Measurements from ENCODE around the gene SLC30A1. TPM values are rescaled to one million over a fixed set of nuclear protein-coding genes. Genes with fewer than 3 reads are reported as not detected.

The SLC30A1 gene
- polyA plus RNA-seq, 3 donors: 28.5 to 32.2 (median 31.4) TPM

DNA sequence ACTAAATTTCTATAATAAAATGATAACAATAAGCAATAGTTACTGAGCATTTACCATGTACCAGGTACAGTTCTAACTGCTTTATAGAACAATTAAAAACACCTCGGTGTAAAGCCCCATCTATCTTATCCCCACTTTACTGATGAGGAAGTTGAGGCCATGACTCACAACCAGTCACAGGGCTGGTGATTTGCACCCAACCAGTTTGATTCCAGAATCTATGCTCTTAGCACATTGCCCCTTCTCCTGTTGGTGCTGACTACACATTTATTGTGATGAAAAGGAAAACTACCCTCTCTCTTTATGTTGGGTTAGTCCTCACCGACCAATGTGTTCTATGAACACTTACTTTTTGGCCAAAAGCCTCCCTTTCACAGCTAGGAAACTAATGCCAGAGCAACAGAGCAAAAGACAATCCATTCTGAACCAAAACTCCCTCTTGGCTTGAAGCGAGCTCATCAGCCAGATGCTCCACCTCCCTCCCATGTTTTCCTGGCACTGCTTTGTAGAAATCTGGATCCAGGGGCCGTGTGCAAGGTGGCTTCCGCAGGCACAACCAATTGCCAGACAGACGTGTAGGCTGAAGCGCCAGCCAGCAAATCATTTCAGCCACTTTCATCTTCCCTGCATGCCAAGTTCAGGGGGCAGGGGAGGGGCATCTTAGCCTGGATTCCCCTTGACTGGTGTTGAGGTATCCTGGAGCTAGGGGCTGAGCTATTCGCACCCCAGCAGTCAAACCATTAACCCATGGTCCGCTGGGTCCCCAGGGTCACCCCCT, 32.0 kb upstream of the SLC30A1 start:
- DNase-seq: peak; percentile 49

GRCh38 chr1:211609120-211610024, 30.4 kb upstream of the SLC30A1 start:
- DNase-seq: no peak

DNA sequence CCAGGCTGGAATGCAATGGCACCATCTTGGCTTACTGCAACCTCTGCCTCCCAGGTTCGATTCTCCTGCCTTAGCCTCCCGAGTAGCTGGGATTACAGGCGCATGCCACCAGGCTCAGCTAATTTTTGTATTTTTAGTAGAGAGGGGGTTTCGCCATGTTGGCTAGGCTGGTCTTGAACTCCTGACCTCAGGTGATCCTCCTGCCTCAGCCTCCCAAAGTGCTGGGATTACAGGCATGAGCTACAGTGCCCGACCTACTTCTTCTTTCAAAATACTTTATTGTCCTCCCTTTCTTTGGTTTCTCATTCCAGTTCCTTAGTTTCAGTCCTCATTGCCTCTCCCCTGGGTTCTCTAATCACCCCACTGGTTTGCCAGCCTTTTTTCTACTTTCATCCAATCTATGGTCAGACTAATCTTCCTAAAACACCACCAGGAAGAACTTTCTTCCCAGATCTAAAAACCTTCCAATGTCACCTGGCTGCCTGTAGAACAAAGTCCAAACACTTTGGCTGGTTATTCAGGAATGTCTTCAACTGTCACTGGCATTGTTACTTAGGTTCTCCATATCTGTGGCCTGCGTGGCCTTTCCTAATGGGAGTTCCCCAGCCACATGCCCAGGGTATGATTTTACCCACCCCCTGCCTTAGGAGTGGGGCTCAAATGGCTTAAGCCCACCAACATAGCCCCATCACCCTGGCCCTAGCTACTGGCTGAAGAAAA, 29.0 kb upstream of the SLC30A1 start:
- no peak for DNase-seq

GRCh38 chr1:211606914-211607753, 28.2 kb upstream of the SLC30A1 start:
- no peak for DNase-seq

GRCh38 chr1:211606332-211606913, 27.5 kb upstream of the SLC30A1 start:
- no peak for DNase-seq

DNA sequence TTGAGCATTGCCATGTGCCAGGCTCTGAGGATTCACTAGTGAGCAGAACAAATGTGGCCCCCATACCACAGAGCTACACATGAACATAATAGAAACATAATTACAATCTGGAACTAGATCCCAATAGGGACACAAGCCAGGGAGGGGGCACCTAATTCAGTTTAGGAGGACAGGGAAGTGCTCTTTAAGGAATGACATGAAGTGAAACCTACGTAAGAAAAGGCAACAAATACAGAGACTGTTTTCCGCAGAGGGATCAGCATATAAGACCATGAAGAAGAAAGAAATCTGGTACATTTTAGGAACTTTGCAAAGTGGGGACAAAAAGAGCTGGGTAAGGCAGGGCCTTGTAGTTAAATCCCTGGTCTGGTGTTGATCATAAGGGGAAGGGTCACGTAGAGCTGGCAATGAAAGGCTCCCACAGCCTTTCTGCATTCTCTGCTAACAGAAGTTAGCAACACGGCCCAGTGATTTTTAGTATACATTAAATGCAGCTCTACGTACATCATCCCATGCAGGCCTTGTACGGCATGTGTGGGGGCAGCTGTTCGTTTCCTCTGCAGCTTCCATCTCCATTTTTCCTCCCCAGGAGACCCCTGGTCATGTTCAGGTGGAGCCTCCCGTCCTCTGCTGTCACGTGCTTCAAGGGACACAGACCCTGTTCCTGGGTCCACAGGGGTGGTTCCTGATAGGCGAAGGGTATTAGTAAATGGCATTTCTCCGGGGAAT, 26.8 kb upstream of the SLC30A1 start:
- no peak for DNase-seq

GRCh38 chr1:211605034-211605433, 26.1 kb upstream of the SLC30A1 start:
- no peak for DNase-seq

DNA sequence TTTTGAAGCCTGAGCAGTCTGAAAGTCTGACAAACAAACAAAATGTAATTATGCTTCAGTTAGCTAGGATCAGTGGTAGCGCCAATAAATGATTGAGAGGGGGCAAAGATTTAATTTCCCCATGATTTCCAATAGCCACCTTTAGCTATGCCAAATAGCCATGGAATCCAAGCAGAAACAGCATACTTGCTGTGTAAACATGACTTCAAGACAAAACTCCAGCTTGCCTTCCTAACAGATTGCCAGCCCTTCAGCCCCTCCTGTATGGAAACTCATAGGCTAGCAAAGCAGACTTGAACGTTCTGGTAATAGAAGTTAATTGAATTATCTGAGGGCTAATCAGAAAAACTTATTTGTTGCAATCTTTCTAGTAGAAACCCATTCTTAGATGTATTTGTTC, 25.6 kb upstream of the SLC30A1 start:
- DNase-seq: no peak

DNA sequence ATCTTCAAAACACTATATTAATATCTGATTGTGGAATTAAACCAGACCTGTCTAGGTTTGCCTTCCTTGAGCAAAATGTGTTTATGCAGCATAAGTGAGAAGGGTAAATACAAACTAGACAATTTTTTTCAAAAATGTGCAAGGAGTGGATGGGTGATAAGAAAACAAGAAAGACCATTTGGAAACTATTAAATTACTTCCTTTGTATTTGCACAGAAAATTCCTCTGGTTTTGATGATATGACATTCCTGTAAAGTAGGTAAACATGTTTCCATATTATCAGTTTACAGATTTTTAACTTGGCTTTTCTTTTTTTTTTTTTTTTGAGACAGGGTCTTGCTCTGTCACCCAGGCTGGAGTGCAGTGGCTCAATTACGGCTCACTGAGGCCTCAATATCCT, 24.8 kb upstream of the SLC30A1 start:
- no peak for DNase-seq

DNA sequence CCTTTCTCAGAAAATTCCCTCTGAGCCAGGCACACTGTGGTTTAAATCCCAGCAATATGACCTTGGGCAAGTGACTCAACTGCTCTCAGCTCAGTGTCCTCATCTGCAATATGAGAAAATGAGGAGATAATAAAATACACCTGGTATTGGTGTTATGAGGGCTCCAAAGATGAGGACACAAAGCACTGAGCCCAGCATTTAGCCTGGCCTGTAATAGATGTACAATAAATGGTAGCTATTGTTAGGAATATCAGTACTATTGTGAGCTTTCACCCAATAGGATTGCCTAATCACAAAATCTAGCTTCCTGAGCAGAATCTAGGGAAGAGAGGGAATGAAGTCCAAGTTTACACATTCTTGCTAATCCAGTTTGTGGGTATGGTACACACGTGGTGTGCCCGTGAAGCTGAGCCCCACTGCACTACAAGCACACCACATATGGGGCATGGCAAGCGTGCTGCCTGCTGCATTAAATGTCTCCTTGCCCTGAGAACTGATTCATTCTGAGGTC, 24.3 kb upstream of the SLC30A1 start:
- no peak for DNase-seq

- DNase-seq: no peak
Observed at GRCh38 chr1:211601982-211602670, 23.2 kb upstream of the SLC30A1 start.

GRCh38 chr1:211601159-211601558, 22.2 kb upstream of the SLC30A1 start:
- no peak for DNase-seq

DNA sequence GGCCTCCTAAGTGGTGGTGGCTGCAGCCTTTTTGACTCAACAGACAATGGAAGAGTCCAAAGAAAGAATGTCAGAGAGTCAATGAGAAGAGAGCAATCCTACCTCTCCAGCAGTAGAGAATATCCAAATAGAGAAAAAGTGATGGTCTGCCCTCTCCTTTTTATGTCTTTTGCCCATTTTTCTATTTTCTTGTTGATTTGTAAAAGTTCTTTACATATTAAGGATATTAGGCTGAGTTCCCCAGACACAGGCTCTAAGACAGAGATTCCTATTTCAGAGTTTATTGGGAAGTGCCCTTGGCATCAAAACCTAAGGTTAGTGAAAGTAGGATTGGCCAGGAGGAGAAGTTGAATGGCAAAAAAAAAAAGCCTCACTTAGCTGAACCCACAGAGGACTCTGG, 20.3 kb upstream of the SLC30A1 start:
- no peak for DNase-seq

- no peak for DNase-seq
Observed at GRCh38 chr1:211598514-211598913, 19.6 kb upstream of the SLC30A1 start.

DNA sequence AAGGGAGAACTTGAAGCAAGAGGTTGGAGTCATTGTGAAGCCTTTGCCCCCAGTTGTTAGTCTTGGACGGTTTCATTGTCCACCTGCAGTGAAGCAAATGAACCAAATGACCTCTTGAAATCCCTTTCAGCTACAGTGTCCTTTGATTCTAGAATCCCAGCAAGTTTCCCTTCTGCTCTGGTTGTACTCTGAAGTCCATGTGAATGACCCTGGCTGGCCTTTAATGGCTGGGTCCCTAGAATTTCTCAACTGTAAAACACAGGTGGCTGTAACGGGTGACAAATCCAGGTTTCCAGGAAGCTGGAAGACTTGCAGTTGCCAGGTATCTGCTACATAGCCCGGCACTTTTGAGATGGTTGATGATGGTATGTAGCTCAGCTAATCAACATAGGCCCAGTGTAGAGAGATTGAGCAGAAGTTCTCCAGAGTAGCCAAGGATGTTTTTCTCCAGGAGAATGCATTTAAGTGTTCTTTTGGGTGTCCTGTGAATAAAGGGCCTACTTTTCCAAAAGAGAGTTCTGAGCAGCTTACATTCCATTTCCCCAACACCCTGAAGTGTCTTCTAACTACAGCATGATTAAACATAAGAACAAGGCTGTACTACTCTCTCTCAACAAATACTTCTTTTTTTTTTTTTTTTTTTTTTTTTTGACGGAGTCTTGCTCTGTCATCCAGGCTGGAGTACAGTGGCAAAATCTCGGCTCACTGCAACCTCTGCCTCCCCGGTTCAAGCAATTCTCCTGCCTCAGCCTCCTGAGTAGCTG, 17.6 kb upstream of the SLC30A1 start:
- DNase-seq: no peak

GRCh38 chr1:211595419-211595818, 16.5 kb upstream of the SLC30A1 start:
- no peak for DNase-seq

- no peak for DNase-seq
Observed at GRCh38 chr1:211591980-211592493, 13.1 kb upstream of the SLC30A1 start.

Measured in renal pelvis (tissue), 4 donors.